ENCODE results near the gene TTC4. TPM values are rescaled to one million over a fixed set of nuclear protein-coding genes. Genes with fewer than 3 reads are reported as not detected.

Gene TTC4
- total RNA-seq, 1 donor from 2014 or later: 12.7 TPM

DNA sequence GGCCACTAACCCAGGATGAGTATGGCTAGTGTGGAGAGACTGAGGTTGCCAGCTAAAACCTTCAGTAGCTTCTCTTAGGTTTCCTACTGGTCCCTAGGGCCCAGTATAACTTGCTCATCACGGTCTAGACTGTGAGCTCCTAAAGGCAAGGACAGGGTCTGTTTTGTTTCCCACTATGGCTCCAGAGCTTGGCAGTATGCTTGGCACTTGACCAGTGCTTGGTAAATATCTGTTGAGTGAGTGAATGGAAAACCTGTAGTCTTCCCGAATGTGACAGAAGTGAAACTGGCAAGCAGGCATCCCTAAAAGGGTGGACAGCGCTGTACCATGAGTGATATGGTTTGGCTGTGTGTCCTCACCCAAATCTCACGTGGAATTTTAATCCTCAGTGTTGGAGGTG is 61.8 kb downstream of the TTC4 start:
- Mint-ChIP-seq H3K4me3 (ENCODE audit: unreplicated experiment) (no peak overlapping the region), H3K36me3 (ENCODE audit: low read depth) (no peaks in the 10 kb centered on the region), H3K27me3 (ENCODE audit: low read depth) (peaks cover 17% of the 10 kb centered on the region), H3K9me3 (ENCODE audit: low read depth) (no peaks in the 10 kb centered on the region), H3K27ac (ENCODE audit: unreplicated experiment) (no peak overlapping the region), H3K4me1 (ENCODE audit: low read depth) (no peaks in the 10 kb centered on the region)
- no peak for TF ChIP-seq CTCF (IDR thresholded peaks at IDR 0.05)
- no peak for DNase-seq (ENCODE audit: low spot score)

GRCh38 chr1:54781023-54781723 is 65.5 kb downstream of the TTC4 start:
- peaks cover 24% of the 10 kb centered on the region for H3K27me3 Mint-ChIP-seq (ENCODE audit: low read depth)
- H3K4me3 Mint-ChIP-seq (ENCODE audit: unreplicated experiment): no peak overlapping the region
- no peaks in the 10 kb centered on the region for H3K4me1 Mint-ChIP-seq (ENCODE audit: low read depth)

GRCh38 chr1:54782156-54782555 is 66.5 kb downstream of the TTC4 start:
- Mint-ChIP-seq H3K4me3 (ENCODE audit: unreplicated experiment) (no peak overlapping the region), H3K4me1 (ENCODE audit: low read depth) (no peaks in the 10 kb centered on the region), H3K27me3 (ENCODE audit: low read depth) (peaks cover 29% of the 10 kb centered on the region), H3K36me3 (ENCODE audit: low read depth) (no peaks in the 10 kb centered on the region), H3K9me3 (ENCODE audit: low read depth) (no peaks in the 10 kb centered on the region), H3K27ac (ENCODE audit: unreplicated experiment) (no peak overlapping the region)
- no peak for DNase-seq (ENCODE audit: low spot score)
- no peak for TF ChIP-seq CTCF (IDR thresholded peaks at IDR 0.05)

More at GRCh38 chr1:54781023-54781723, 65.5 kb downstream of the TTC4 start:
- DNase-seq (ENCODE audit: low spot score): no peak
- no peak for TF ChIP-seq CTCF (IDR thresholded peaks at IDR 0.05)
- no peaks in the 10 kb centered on the region for H3K36me3 Mint-ChIP-seq (ENCODE audit: low read depth)
- no peaks in the 10 kb centered on the region for H3K9me3 Mint-ChIP-seq (ENCODE audit: low read depth)
- no peak overlapping the region for H3K27ac Mint-ChIP-seq (ENCODE audit: unreplicated experiment)

DNA sequence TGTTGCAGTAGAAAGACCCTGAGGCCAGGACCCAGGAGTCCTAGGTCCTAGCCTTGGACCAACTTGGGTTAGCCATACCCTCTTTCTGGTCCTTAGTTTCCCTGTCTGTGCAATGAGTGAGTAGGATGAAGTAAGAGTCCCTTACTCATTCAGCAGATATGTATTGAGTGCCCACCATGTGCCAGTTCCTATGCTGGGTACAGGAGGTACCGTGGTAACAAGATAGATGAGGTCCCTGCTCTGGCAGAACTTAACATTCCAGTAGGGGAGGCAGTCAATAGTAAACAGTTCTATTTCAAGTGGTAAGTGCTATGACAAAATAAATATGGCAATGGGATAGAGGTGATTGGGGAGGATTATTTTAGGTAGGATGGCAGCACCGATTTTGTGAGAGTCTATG is 66.9 kb downstream of the TTC4 start:
- no peak overlapping the region for H3K4me3 Mint-ChIP-seq (ENCODE audit: unreplicated experiment)
- H3K27me3 Mint-ChIP-seq (ENCODE audit: low read depth): peaks cover 31% of the 10 kb centered on the region
- no peak for TF ChIP-seq CTCF (IDR thresholded peaks at IDR 0.05)
- no peak for DNase-seq (ENCODE audit: low spot score)
- no peaks in the 10 kb centered on the region for H3K9me3 Mint-ChIP-seq (ENCODE audit: low read depth)
- no peaks in the 10 kb centered on the region for H3K36me3 Mint-ChIP-seq (ENCODE audit: low read depth)
- H3K27ac Mint-ChIP-seq (ENCODE audit: unreplicated experiment): no peak overlapping the region
- no peaks in the 10 kb centered on the region for H3K4me1 Mint-ChIP-seq (ENCODE audit: low read depth)

DNA sequence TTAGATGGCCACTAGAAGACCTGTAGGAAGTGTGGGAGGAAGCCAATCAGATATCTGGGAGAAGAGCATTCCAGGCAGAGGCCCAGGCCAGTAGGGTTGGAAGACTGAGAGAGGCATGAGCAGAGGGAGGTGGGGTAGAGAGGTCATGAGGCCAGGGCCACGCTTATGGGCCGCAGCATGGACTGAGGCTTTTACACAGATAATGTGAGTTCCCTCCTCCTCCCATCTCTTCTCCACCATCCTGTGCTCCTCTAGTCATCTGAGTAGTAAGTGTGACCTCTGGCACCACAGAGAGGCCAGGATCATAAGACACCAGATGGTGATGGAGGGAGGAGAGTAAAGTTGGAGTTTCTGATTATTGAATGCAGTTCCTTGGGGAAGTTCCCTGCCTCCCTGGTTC is 68.4 kb downstream of the TTC4 start:
- Mint-ChIP-seq H3K4me3 (ENCODE audit: unreplicated experiment) (no peak overlapping the region), H3K27ac (ENCODE audit: unreplicated experiment) (no peak overlapping the region), H3K36me3 (ENCODE audit: low read depth) (no peaks in the 10 kb centered on the region), H3K4me1 (ENCODE audit: low read depth) (no peaks in the 10 kb centered on the region), H3K27me3 (ENCODE audit: low read depth) (peaks cover 24% of the 10 kb centered on the region), H3K9me3 (ENCODE audit: low read depth) (no peaks in the 10 kb centered on the region)
- no peak for TF ChIP-seq CTCF (IDR thresholded peaks at IDR 0.05)
- no peak for DNase-seq (ENCODE audit: low spot score)

Data from chondrocyte (in vitro differentiated cells).